ENCODE data around the gene TSKS. TPM values are rescaled to one million over a fixed set of nuclear protein-coding genes. Genes with fewer than 3 reads are reported as not detected.

The TSKS gene
- total RNA-seq, 4 donors from 2014 or later = 0.73 to 4.2 TPM; not detected in 2

- Histone ChIP-seq H3K4me3 (no peak overlapping the region), H3K9me3 (no peaks in the 10 kb centered on the region), H3K36me3 (peaks cover 0 to 28% of the 10 kb centered on the region in 2 donors), H3K27ac (no peak overlapping the region), H3K4me1 (peaks cover 0 to 29% (median 0%) of the 10 kb centered on the region in 3 donors), H3K27me3 (no peaks in the 10 kb centered on the region)
- TF ChIP-seq POLR2AphosphoS5 (IDR thresholded peaks at IDR 0.05) = no peak
- TF ChIP-seq EP300 (IDR thresholded peaks at IDR 0.05) = no peak
- no peak for TF ChIP-seq CTCF (IDR thresholded peaks at IDR 0.05)
- TF ChIP-seq POLR2A (IDR thresholded peaks at IDR 0.05) = no peak
- ATAC-seq = no peak
- WGBS, 2 donors (ENCODE audit: low coverage in 1 of 2) = 94 to 100% methylated on average over 2 to 8 of the region's 8 CpGs
Observed at GRCh38 chr19:49774969-49775368, 11.9 kb upstream of the TSKS start.

- 81 to 88% methylated on average over 4 to 5 of the region's 8 CpGs for WGBS, 2 donors (ENCODE audit: low coverage in 1 of 2)
- Histone ChIP-seq H3K36me3 (peaks cover 0 to 28% of the 10 kb centered on the region in 2 donors), H3K4me1 (peaks cover 0 to 40% (median 7%) of the 10 kb centered on the region in 3 donors), H3K27me3 (no peaks in the 10 kb centered on the region), H3K27ac (no peak overlapping the region), H3K9me3 (no peaks in the 10 kb centered on the region), H3K4me3 (no peak overlapping the region)
- no peak for TF ChIP-seq EP300 (IDR thresholded peaks at IDR 0.05)
- no peak for TF ChIP-seq POLR2AphosphoS5 (IDR thresholded peaks at IDR 0.05)
- TF ChIP-seq CTCF (IDR thresholded peaks at IDR 0.05) = no peak
- no peak for TF ChIP-seq POLR2A (IDR thresholded peaks at IDR 0.05)
- no peak for ATAC-seq
Observed at GRCh38 chr19:49773663-49774350, 10.7 kb upstream of the TSKS start.

DNA sequence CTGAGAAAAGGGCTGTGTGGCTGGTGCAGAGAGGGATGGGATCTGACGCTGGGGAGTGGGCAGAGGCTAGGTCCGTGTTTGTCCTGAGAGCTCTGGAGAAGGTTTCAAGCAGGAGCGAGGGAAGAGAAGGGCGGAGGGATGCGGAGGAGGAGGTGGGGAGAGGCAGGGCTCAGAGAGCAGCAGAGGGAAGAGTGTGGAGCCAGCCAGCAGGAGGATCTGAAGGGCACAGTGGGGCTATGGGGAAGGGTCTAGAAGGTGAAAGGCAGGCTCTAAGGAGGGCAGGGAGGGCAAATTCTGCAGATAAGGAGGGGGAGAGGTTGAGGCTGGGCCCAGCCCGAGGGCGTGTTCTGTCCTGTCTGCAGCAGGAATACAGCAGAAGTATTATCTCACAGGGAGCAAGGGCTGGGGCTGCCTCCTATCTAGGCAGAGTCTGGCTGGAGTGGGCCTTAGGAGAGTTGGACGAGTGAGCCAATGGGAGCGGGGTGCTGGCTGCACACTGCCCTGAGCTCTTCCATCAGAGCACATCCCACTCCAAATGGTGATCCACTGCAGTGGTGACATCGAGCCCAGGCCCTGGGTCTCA, 9.8 kb upstream of the TSKS start:
- TF ChIP-seq POLR2AphosphoS5 (IDR thresholded peaks at IDR 0.05) (no peak), CTCF (IDR thresholded peaks at IDR 0.05) (no peak), EP300 (IDR thresholded peaks at IDR 0.05) (no peak), POLR2A (IDR thresholded peaks at IDR 0.05) (no peak)
- no peaks in the 10 kb centered on the region for H3K27me3 ChIP-seq
- peaks cover 0 to 28% of the 10 kb centered on the region in 2 donors for H3K36me3 ChIP-seq
- H3K4me3 ChIP-seq = no peak overlapping the region
- H3K27ac ChIP-seq = no peak overlapping the region
- 75 to 96% methylated on average over 4 to 5 of the region's 10 CpGs for whole genome bisulfite sequencing, 2 donors (ENCODE audit: low coverage in 1 of 2)
- H3K4me1 ChIP-seq = peaks cover 3 to 49% (median 15%) of the 10 kb centered on the region in 3 donors
- ATAC-seq = no peak
- no peaks in the 10 kb centered on the region for H3K9me3 ChIP-seq

- ATAC-seq = no peak
- TF ChIP-seq POLR2A (IDR thresholded peaks at IDR 0.05) = no peak
- TF ChIP-seq POLR2AphosphoS5 (IDR thresholded peaks at IDR 0.05) = no peak
- Histone ChIP-seq H3K4me1 (peaks cover 3 to 56% (median 19%) of the 10 kb centered on the region in 3 donors), H3K27ac (no peak overlapping the region), H3K9me3 (no peaks in the 10 kb centered on the region), H3K4me3 (no peak overlapping the region), H3K27me3 (no peaks in the 10 kb centered on the region), H3K36me3 (peaks cover 0 to 24% of the 10 kb centered on the region in 2 donors)
- 90 to 91% methylated on average over 8 to 13 of the region's 13 CpGs for WGBS, 2 donors (ENCODE audit: low coverage in 1 of 2)
Observed at GRCh38 chr19:49771674-49772139, 8.6 kb upstream of the TSKS start.

DNA sequence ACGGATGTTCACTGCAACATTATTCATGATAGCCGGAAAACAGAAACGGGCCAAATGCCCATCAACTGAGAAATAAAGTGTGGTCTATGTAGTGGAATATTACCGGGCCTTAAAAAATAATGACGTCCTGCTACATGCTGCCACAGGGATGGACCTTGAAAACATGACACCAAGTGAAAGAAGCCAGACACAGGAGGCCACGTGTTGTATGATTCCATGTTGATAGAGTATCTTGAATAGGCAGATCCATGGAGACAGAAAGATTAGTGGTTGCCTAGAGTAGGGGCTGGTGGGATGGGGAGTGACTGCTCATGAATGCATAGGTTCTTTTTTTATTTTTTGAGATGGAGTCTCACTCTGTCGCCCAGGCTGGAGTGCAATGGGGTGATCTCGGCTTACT, 7.4 kb upstream of the TSKS start:
- TF ChIP-seq CTCF (IDR thresholded peaks at IDR 0.05) (no peak), POLR2A (IDR thresholded peaks at IDR 0.05) (no peak), POLR2AphosphoS5 (IDR thresholded peaks at IDR 0.05) (no peak)
- H3K4me1 ChIP-seq = peaks cover 3 to 56% (median 20%) of the 10 kb centered on the region in 3 donors
- H3K27me3 ChIP-seq = no peaks in the 10 kb centered on the region
- 73 to 79% methylated on average over 5 to 8 of the region's 8 CpGs for WGBS, 2 donors (ENCODE audit: low coverage in 1 of 2)
- no peak for ATAC-seq
- no peaks in the 10 kb centered on the region for H3K9me3 ChIP-seq
- no peak overlapping the region for H3K27ac ChIP-seq
- H3K4me3 ChIP-seq = no peak overlapping the region
- H3K36me3 ChIP-seq = peaks cover 0 to 13% of the 10 kb centered on the region in 2 donors
